Parathyroid adenoma (tissue), 2 donors: ENCODE data around the gene WFDC6.

Experiments
- H2AFZ ChIP-seq: fragments of 300-600 bp; sonication (generic); one replicate; pipeline ENCODE4 v1.7.0; 2017; ENCODE audit warnings: antibody characterized with exemption, mild to moderate bottlenecking
- H3K27ac ChIP-seq: fragments of 300-600 bp; sonication (generic); one replicate; pipeline ENCODE4 v1.7.0; 2017
- H3K27me3 ChIP-seq: fragments of 300-600 bp; sonication (generic); one replicate; pipeline ENCODE4 v1.7.0; 2017; ENCODE audit warnings: low read length; ENCODE audit not compliant: control insufficient read depth, insufficient read depth
- H3K36me3 ChIP-seq: fragments of 300-600 bp; sonication (generic); one replicate; pipeline ENCODE4 v1.7.0; 2017; ENCODE audit warnings: low read length; ENCODE audit not compliant: control insufficient read depth, insufficient read depth
- H3K4me1 ChIP-seq: fragments of 300-600 bp; sonication (generic); one replicate; pipeline ENCODE4 v1.7.0; 2017; ENCODE audit warnings: control low read depth
- H3K4me2 ChIP-seq: fragments of 300-600 bp; sonication (generic); one replicate; pipeline ENCODE4 v1.7.0; 2017; ENCODE audit warnings: low read length
- H3K4me3 ChIP-seq: fragments of 300-600 bp; sonication (generic); one replicate; pipeline ENCODE4 v1.7.0; 2017; ENCODE audit warnings: low read depth, low read length
- H3K79me2 ChIP-seq: fragments of 300-600 bp; sonication (generic); one replicate; pipeline ENCODE4 v1.7.0; 2017; ENCODE audit warnings: control low read depth
- H3K9ac ChIP-seq: fragments of 300-600 bp; sonication (generic); one replicate; pipeline ENCODE4 v1.7.0; 2017; ENCODE audit warnings: mild to moderate bottlenecking
- H3K9me3 ChIP-seq: fragments of 300-600 bp; sonication (generic); one replicate; pipeline ENCODE4 v1.7.0; 2017; ENCODE audit warnings: low read length; ENCODE audit not compliant: control insufficient read depth
- TF ChIP-seq, protein P1 (sequence below): fragments of 300-600 bp; sonication (generic); IDR thresholded peaks from one replicate; pipeline ENCODE4 v1.7.0; 2017; ENCODE audit warnings: antibody characterized with exemption, mild to moderate bottlenecking
- donor health status: primary hyperparathyroidism.

WFDC6 gene

DNA sequence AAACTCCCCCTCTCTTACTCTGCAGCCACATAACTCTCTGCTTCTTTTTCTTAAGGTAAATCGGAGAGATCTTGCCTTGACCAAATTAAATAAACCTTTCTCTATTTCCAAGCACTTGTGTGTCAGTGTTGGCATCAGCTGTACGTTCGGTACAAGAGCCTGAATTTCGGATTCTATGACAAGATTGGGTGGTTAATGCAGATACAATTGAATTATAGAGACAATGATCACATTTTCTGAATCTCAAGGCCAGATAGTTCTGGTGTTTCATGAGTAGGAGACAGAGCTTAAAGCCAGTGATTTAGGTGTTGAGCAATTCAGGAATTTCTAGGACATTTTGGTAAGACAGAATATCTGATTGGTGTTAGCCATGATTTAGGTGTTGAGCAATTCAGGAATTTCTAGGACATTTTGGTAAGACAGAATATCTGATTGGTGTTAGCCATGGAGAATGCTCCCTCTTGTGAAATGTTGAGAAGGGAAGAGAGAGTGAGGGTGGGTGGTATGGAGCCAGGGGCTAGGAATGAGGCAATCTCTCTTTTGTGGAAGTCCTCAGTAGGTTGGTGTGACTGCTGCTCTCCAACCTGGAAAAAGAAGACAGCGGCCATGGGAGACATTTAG is 28.9 kb downstream of the WFDC6 start:
- TF ChIP-seq, protein P1, sequence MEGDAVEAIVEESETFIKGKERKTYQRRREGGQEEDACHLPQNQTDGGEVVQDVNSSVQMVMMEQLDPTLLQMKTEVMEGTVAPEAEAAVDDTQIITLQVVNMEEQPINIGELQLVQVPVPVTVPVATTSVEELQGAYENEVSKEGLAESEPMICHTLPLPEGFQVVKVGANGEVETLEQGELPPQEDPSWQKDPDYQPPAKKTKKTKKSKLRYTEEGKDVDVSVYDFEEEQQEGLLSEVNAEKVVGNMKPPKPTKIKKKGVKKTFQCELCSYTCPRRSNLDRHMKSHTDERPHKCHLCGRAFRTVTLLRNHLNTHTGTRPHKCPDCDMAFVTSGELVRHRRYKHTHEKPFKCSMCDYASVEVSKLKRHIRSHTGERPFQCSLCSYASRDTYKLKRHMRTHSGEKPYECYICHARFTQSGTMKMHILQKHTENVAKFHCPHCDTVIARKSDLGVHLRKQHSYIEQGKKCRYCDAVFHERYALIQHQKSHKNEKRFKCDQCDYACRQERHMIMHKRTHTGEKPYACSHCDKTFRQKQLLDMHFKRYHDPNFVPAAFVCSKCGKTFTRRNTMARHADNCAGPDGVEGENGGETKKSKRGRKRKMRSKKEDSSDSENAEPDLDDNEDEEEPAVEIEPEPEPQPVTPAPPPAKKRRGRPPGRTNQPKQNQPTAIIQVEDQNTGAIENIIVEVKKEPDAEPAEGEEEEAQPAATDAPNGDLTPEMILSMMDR: no peak
- no peak overlapping the region for H3K9ac ChIP-seq
- no peak overlapping the region for H3K4me3 ChIP-seq
- no peak overlapping the region for H3K27ac ChIP-seq
- H3K36me3 ChIP-seq: no peaks in the 10 kb centered on the region
- no peaks in the 10 kb centered on the region for H3K27me3 ChIP-seq
- no peaks in the 10 kb centered on the region for H3K4me1 ChIP-seq
- no peaks in the 10 kb centered on the region for H3K79me2 ChIP-seq
- no peak overlapping the region for H3K4me2 ChIP-seq
- no peak overlapping the region for H2AFZ ChIP-seq
- H3K9me3 ChIP-seq: no peaks in the 10 kb centered on the region

DNA sequence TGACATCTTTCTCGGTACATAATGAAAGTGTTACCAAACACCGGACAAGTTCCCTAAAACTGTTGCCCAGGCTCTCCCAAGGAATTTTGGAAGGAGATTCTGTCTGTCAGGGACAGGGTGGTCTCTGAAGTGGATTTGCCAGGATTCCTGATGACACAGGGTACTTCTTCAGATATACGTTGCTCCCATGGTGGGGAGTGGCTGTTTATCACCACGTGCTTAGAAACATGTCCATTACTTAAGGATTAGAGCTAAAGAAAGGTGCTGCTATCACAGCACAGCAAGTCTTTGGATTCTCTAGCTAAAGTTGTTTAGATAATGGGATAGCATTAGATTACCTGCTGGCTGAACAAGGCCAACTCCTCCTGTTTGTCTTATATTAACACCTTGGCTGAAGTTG is 30.2 kb downstream of the WFDC6 start:
- Histone ChIP-seq H3K9me3 (no peaks in the 10 kb centered on the region), H3K27ac (no peak overlapping the region), H3K79me2 (no peaks in the 10 kb centered on the region), H3K4me2 (no peak overlapping the region), H3K4me3 (no peak overlapping the region), H3K36me3 (no peaks in the 10 kb centered on the region), H2AFZ (no peak overlapping the region), H3K4me1 (no peaks in the 10 kb centered on the region), H3K9ac (no peak overlapping the region), H3K27me3 (no peaks in the 10 kb centered on the region)
- TF ChIP-seq, protein P1: no peak

DNA sequence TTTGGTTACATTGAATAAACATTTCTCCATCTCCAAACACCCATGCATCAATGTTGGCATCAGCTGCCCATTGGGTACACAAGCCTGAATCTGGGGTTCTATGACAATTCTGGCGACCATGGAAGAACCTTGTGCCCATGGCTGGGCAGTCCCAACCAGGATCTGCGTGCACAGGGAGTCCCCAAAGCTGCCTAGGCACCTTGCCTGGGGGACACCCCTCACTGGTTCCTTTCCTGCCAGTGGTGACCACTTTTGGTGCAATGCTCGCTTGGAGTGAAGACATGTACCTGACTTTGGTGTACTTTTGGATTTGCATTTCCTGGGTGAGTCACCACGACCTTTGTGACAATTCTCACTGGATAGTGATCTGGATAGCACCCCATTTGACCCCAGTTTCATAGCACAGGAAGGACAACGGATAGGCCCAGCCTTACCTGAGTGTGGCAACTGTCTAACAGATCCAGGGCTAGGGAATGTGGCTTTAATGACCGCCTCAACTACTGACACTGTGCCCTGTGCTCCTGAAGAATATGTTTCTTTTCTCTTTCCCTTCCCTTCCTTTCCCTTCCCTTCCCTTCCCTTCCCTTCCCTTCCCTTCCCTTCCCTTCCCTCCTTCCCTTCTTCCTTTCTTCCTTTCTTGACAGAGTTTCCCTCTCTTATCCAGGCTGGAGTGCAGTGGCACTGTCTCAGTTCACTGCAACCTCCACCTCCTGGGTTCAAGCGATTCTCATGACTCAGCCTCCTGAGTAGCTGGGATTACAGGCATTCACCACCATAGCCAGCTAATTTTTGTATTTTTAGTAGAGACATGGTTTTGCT is 31.0 kb downstream of the WFDC6 start:
- H3K4me1 ChIP-seq: no peaks in the 10 kb centered on the region
- H3K36me3 ChIP-seq: no peaks in the 10 kb centered on the region
- no peak overlapping the region for H3K27ac ChIP-seq
- no peak overlapping the region for H3K4me3 ChIP-seq
- H3K27me3 ChIP-seq: no peaks in the 10 kb centered on the region
- no peak overlapping the region for H3K4me2 ChIP-seq
- H3K9ac ChIP-seq: no peak overlapping the region
- H3K9me3 ChIP-seq: no peaks in the 10 kb centered on the region
- H2AFZ ChIP-seq: no peak overlapping the region
- H3K79me2 ChIP-seq: no peaks in the 10 kb centered on the region
- TF ChIP-seq, protein P1: no peak

GRCh38 chr20:45507011-45507820 is 32.1 kb downstream of the WFDC6 start:
- H3K27me3 ChIP-seq: no peaks in the 10 kb centered on the region
- no peak overlapping the region for H3K4me3 ChIP-seq
- H3K9me3 ChIP-seq: no peaks in the 10 kb centered on the region
- no peak overlapping the region for H3K4me2 ChIP-seq
- H2AFZ ChIP-seq: no peak overlapping the region
- no peaks in the 10 kb centered on the region for H3K79me2 ChIP-seq
- H3K27ac ChIP-seq: no peak overlapping the region
- TF ChIP-seq, protein P1: no peak
- no peak overlapping the region for H3K9ac ChIP-seq
- H3K36me3 ChIP-seq: no peaks in the 10 kb centered on the region
- no peaks in the 10 kb centered on the region for H3K4me1 ChIP-seq
